ENCODE results near the gene ARHGAP22. TPM values are rescaled to one million over a fixed set of nuclear protein-coding genes. Genes with fewer than 3 reads are reported as not detected.

The ARHGAP22 gene
- total RNA-seq, 3 donors from 2014 or later (not counting 1 experiment from before 2014, with no cell fraction given) = 0.21 to 0.40 TPM; not detected in 1

- Mint-ChIP-seq H3K36me3 (no peaks in the 10 kb centered on the region), H3K27me3 (ENCODE audit: low read depth in 2 of 2) (no peaks in the 10 kb centered on the region), H3K4me1 (peaks cover 27% of the 10 kb centered on the region in 2 donors), H3K27ac (peak overlapping the region in 1 of 2 donors; percentile 47), H3K4me3 (no peak overlapping the region), H3K9me3 (no peaks in the 10 kb centered on the region)
- Histone ChIP-seq H3K27me3 (ENCODE audit: control insufficient read depth, insufficient read depth, low read length) (no peaks in the 10 kb centered on the region), H3K4me1 (ENCODE audit: control insufficient read depth, insufficient read depth, low read length) (no peaks in the 10 kb centered on the region), H3K27ac (ENCODE audit: low read length) (no peak overlapping the region), H3K9me3 (ENCODE audit: control insufficient read depth, insufficient read depth, low read length) (no peaks in the 10 kb centered on the region), H3K4me3 (ENCODE audit: low read length) (no peak overlapping the region), H3K36me3 (ENCODE audit: control insufficient read depth, insufficient read depth, low read length) (no peaks in the 10 kb centered on the region)
- ATAC-seq (no peak), DNase-seq (no peak)
- intact Hi-C loops (cut with micrococcal nuclease) = no loop called here
- TF ChIP-seq CTCF (IDR thresholded peaks at IDR 0.05) = no peak
- no CpG with 5 or more reads among the region's 1 CpG for WGBS (ENCODE audit: insufficient coverage)
Measured at GRCh38 chr10:48399551-48399950, 205.3 kb downstream of the ARHGAP22 start.

- TF ChIP-seq CTCF (IDR thresholded peaks at IDR 0.05) = no peak
- Histone ChIP-seq H3K27me3 (ENCODE audit: control insufficient read depth, insufficient read depth, low read length) (no peaks in the 10 kb centered on the region), H3K4me3 (ENCODE audit: low read length) (no peak overlapping the region), H3K4me1 (ENCODE audit: control insufficient read depth, insufficient read depth, low read length) (no peaks in the 10 kb centered on the region), H3K9me3 (ENCODE audit: control insufficient read depth, insufficient read depth, low read length) (no peaks in the 10 kb centered on the region), H3K27ac (ENCODE audit: low read length) (no peak overlapping the region), H3K36me3 (ENCODE audit: control insufficient read depth, insufficient read depth, low read length) (no peaks in the 10 kb centered on the region)
- WGBS (ENCODE audit: insufficient coverage) = 92% methylated on average over 5 of the region's 5 CpGs
- no peak for DNase-seq
- H3K4me1 Mint-ChIP-seq = peaks cover 27% of the 10 kb centered on the region in 2 donors
- no peak for ATAC-seq
- no peaks in the 10 kb centered on the region for H3K36me3 Mint-ChIP-seq
- intact Hi-C loops (cut with micrococcal nuclease) = no loop called here
- H3K27me3 Mint-ChIP-seq (ENCODE audit: low read depth in 2 of 2) = no peaks in the 10 kb centered on the region
- H3K9me3 Mint-ChIP-seq = no peaks in the 10 kb centered on the region
- no peak overlapping the region for H3K27ac Mint-ChIP-seq
- no peak overlapping the region for H3K4me3 Mint-ChIP-seq
Measured at GRCh38 chr10:48399056-48399541, 205.8 kb downstream of the ARHGAP22 start.

GRCh38 chr10:48398261-48398660, 206.6 kb downstream of the ARHGAP22 start:
- DNase-seq (no peak), ATAC-seq (no peak)
- Mint-ChIP-seq H3K4me3 (no peak overlapping the region), H3K27me3 (ENCODE audit: low read depth in 2 of 2) (no peaks in the 10 kb centered on the region), H3K36me3 (no peaks in the 10 kb centered on the region), H3K9me3 (no peaks in the 10 kb centered on the region), H3K27ac (no peak overlapping the region), H3K4me1 (peaks cover 27% of the 10 kb centered on the region in 2 donors)
- no peaks in the 10 kb centered on the region for H3K9me3 ChIP-seq (ENCODE audit: control insufficient read depth, insufficient read depth, low read length)
- no peaks in the 10 kb centered on the region for H3K4me1 ChIP-seq (ENCODE audit: control insufficient read depth, insufficient read depth, low read length)
- H3K4me3 ChIP-seq (ENCODE audit: low read length) = no peak overlapping the region
- TF ChIP-seq CTCF (IDR thresholded peaks at IDR 0.05) = no peak
- intact Hi-C loops (cut with micrococcal nuclease) = no loop called here
- H3K36me3 ChIP-seq (ENCODE audit: control insufficient read depth, insufficient read depth, low read length) = no peaks in the 10 kb centered on the region
- H3K27ac ChIP-seq (ENCODE audit: low read length) = no peak overlapping the region
- H3K27me3 ChIP-seq (ENCODE audit: control insufficient read depth, insufficient read depth, low read length) = no peaks in the 10 kb centered on the region
- no CpG with 5 or more reads among the region's 4 CpGs for WGBS (ENCODE audit: insufficient coverage)

Other genes with a start within 250 kb of the ARHGAP22 start
- gene WDFY4, start 79.8 kb upstream of the ARHGAP22 start, total RNA-seq = 1 to 10 TPM; 1.7 to 8.4 (median 3.5) TPM